K562 (cell line): ENCODE measurements around the gene SLC35E3. TPM values are rescaled to one million over a fixed set of nuclear protein-coding genes. Genes with fewer than 3 reads are reported as not detected.

Experiments used
- ATAC-seq: fragments of 200-7000 bp; cut with Tn5 transposase; 3 replicates; pipeline ENCODE4 v1.9.1; 2020; ENCODE audit warnings: moderate library complexity
- BruUV-seq: library from RNA; stranded (reverse); fragments of 400-500 nt; replicated peaks from 2 replicates; lab custom pipeline; 2021; lab: Mats Ljungman, UMichigan
- CTCF ChIA-PET: fragments of 300-600 bp; formaldehyde crosslinking; extraction: SDS; loops from one replicate; lab custom pipeline; 2021; ENCODE audit warnings: low intra/inter-chr PET ratio; lab: Yijun Ruan, JAX
- POLR2A ChIA-PET: fragments of 300-600, 350-650 bp; sonication (Branson Sonifier 250); formaldehyde crosslinking; extraction: SDS; loops from one replicate; lab custom pipeline; 2021; ENCODE audit warnings: antibody characterized with exemption, inconsistent platforms; lab: Yijun Ruan, JAX
- DNase-seq, 4 experiments: peaks; one replicate each; pipeline versions ENCODE4 v3.0.0 to v3.0.0-alpha.2; 2011 to 2018; ENCODE audit warnings: low spot score in 3 of 4, mixed read lengths in 3 of 4; ENCODE audit errors: extremely low read depth in 1 of 4
- FAIRE-seq: peaks from 2 replicates; lab custom pipeline; 2011; peaks lifted over from hg19 to GRCh38; lab: Jason Lieb, UNC
- H2AFZ ChIP-seq: 2 replicates; pipeline ENCODE4 v1.6.0; 2011; ENCODE audit warnings: low read depth, low read length, control low read depth, inconsistent platforms
- H3K27ac ChIP-seq: fragments of 200-600 bp; 3 replicates; pipeline ENCODE4 v1.8.0; 2011; ENCODE audit warnings: low read depth, mild to moderate bottlenecking, control low read depth, inconsistent platforms, low read length, moderate library complexity, mixed read lengths; ENCODE audit errors: extremely low read depth
- H3K27me3 ChIP-seq, 2 experiments: fragments of 300-600 bp in 1 of 2; 2 replicates in 1 of 2; 3 replicates in 1 of 2; pipeline versions ENCODE4 v1.6.0 to v1.8.0; 2011; ENCODE audit warnings: inconsistent platforms in 2 of 2, low read length in 2 of 2, mild to moderate bottlenecking in 1 of 2, mixed read lengths in 1 of 2, moderate library complexity in 1 of 2; ENCODE audit not compliant: control insufficient read depth in 2 of 2, insufficient read depth in 2 of 2
- H3K36me3 ChIP-seq: fragments of 300-600 bp; 3 replicates; pipeline ENCODE4 v1.8.0; 2011; ENCODE audit warnings: mild to moderate bottlenecking, low read length, inconsistent platforms; ENCODE audit not compliant: control insufficient read depth, insufficient read depth
- H3K4me1 ChIP-seq, 2 experiments: fragments of 200-600 bp in 1 of 2; replicated peaks in 1 of 2; 2 replicates in 1 of 2; 3 replicates in 1 of 2; pipeline versions ENCODE4 v1.5.1 to v1.8.0; 2011; ENCODE audit warnings: inconsistent platforms in 2 of 2, low read length in 2 of 2, mild to moderate bottlenecking in 1 of 2, mixed read lengths in 1 of 2, moderate library complexity in 1 of 2; ENCODE audit not compliant: control insufficient read depth in 2 of 2, insufficient read depth in 2 of 2
- H3K4me2 ChIP-seq: 2 replicates; pipeline ENCODE4 v1.6.1; 2011; ENCODE audit warnings: low read length, control low read depth, inconsistent platforms, mixed read lengths; ENCODE audit not compliant: insufficient read depth
- H3K4me3 ChIP-seq: fragments of 200-600 bp; sonication (generic), shearing (Covaris generic); 2 replicates; pipeline ENCODE4 v1.5.1; 2016; ENCODE audit warnings: control low read depth, inconsistent platforms
- H3K79me2 ChIP-seq: fragments of 200-600 bp; 3 replicates; pipeline ENCODE4 v1.8.0; 2011; ENCODE audit warnings: low read length, inconsistent platforms; ENCODE audit not compliant: control insufficient read depth, insufficient read depth
- H3K9ac ChIP-seq, 2 experiments: 2 replicates each; pipeline versions ENCODE4 v1.6.0 to v1.6.1; 2011; ENCODE audit warnings: low read depth in 2 of 2, low read length in 2 of 2, control low read depth in 1 of 2, inconsistent platforms in 1 of 2, mild to moderate bottlenecking in 1 of 2, mixed read lengths in 1 of 2; ENCODE audit not compliant: insufficient read depth in 1 of 2
- H3K9me1 ChIP-seq: one replicate; pipeline ENCODE4 v1.6.0; 2011; ENCODE audit warnings: inconsistent platforms, mild to moderate bottlenecking, low read length, moderate library complexity; ENCODE audit not compliant: control insufficient read depth, insufficient read depth
- H3K9me3 ChIP-seq: replicated peaks from 2 replicates; pipeline ENCODE4 v1.5.1; 2011; ENCODE audit warnings: low read depth, low read length, inconsistent platforms; ENCODE audit not compliant: control insufficient read depth, insufficient read depth
- H4K20me1 ChIP-seq: replicated peaks from 2 replicates; pipeline ENCODE4 v1.6.1; 2011; ENCODE audit warnings: low read length, inconsistent platforms, mixed read lengths; ENCODE audit not compliant: control insufficient read depth, insufficient read depth
- CEBPG ChIP-seq, 3 experiments: fragments of 200-800 bp in 1 of 3; sonication (Bioruptor generic) in 1 of 3; sonication (generic) in 1 of 3; formaldehyde crosslinking in 1 of 3; IDR thresholded peaks in 2 of 3; conservative IDR thresholded peaks in 1 of 3; 2 replicates each; pipeline versions ENCODE4 v1.6.1 to v1.8.0; 2016 to 2022; ENCODE audit warnings: missing compliant biosample characterization in 2 of 3, missing genetic modification characterization in 2 of 3, mild to moderate bottlenecking in 1 of 3, missing genetic modification reagents in 1 of 3
- ZNF121 ChIP-seq: sonication (generic); formaldehyde crosslinking; conservative IDR thresholded peaks from 2 replicates; pipeline ENCODE4 v1.8.0; 2022; ENCODE audit warnings: missing genetic modification reagents
- ZNF699 ChIP-seq: fragments of 250-450 bp; sonication (Bioruptor Pico); IDR thresholded peaks from 2 replicates; pipeline ENCODE4 v1.8.0; 2021; ENCODE audit warnings: mild to moderate bottlenecking, moderate library complexity; ENCODE audit not compliant: insufficient replicate concordance
- WGBS: fragments of 100-300 bp; shearing (Covaris generic); methylation state at CpG from one replicate; pipeline ENCODE4 v1.1.6; 2016; ENCODE audit warnings: low coverage, mixed read lengths; ENCODE audit not compliant: insufficient coverage; ENCODE audit errors: missing lambda C conversion rate; 5-methylcytosine and 5-hydroxymethylcytosine counted together
- in situ Hi-C: fragments of 300-500 bp; cut with MboI; formaldehyde crosslinking; loops from 4 replicates; pipeline ENCODE4 v1.15.0; 2018; ENCODE audit warnings: inconsistent platforms, mixed read lengths
- intact Hi-C: fragments of 100-400 bp; cut with micrococcal nuclease; formaldehyde crosslinking; loops from 2 replicates; pipeline ENCODE4 v1.14.2; 2022
- polyA plus RNA-seq, 8 experiments: library from polyadenylated mRNA; depleted of rRNA in 4 of 8; stranded (reverse) in 5 of 8; unstranded in 3 of 8; fragments of >200 nt; fragmentation: Nextera tagmentation in 2 of 8; fragmentation: Illumina TruSeq in 1 of 8; extraction: Ambion mirVana in 2 of 8; extraction: Trizol in 1 of 8; gene quantifications; 2 replicates each; pipeline versions ENCODE4 v1.2.1 to v1.2.3, GENCODE V29; 2011 to 2014; ENCODE audit warnings: inconsistent platforms in 1 of 8, missing spikeins in 1 of 8
- total RNA-seq, 7 experiments: library from RNA; depleted of rRNA in 6 of 7; stranded (reverse); fragments of >200 nt in 6 of 7; fragmentation: Illumina TruSeq in 2 of 7; extraction: Trizol in 2 of 7; gene quantifications; 2 replicates each; pipeline versions ENCODE4 v1.2.1 to v1.2.3, GENCODE V29; 2011 to 2021; ENCODE audit warnings: low replicate concordance in 1 of 7
- TF ChIP-seq, protein P1 (sequence below): sonication (generic); formaldehyde crosslinking; IDR thresholded peaks from 2 replicates; pipeline ENCODE4 v1.8.0; 2022; ENCODE audit warnings: missing genetic modification reagents, mild to moderate bottlenecking, borderline replicate concordance
- TF ChIP-seq, protein P2 (sequence below): fragments of 250-450 bp; sonication (Bioruptor Pico); IDR thresholded peaks from 2 replicates; pipeline ENCODE4 v1.5.1; 2021; ENCODE audit warnings: mild to moderate bottlenecking

The SLC35E3 gene
- total and polyA plus RNA-seq, 9 of the 15 experiments (the other 6 are each of a cell fraction or from before 2014, with no cell fraction given), result 1.2 to 5.9 (median 3.8) TPM

DNA sequence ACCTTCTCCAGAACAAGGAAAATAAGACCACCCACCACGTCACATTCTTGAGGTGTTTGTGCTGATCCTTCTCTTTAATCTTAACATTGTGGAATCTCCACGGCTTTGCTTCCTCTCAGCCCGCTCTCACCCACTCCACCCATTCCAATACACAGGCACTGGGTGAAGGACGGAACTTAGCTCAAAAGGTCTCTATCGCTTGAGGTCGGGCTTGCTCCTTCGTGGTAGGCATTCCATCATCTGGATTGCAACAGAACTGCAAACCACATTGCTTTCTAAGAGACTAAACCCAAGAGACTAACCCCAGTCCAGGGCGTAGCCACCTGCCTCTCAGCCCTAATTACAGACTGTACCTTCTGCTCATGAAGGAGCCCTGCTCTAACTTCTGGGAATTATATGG, 38.0 kb downstream of the SLC35E3 start:
- DNase-seq, result no peak
- intact Hi-C loops (no loop called here), in situ Hi-C loops (no loop called here)
- no peaks in the 10 kb centered on the region for H3K36me3 ChIP-seq
- no peak overlapping the region for H3K4me3 ChIP-seq
- peaks cover 4% of the 10 kb centered on the region in 2 experiments; a peak in 4 of 5 replicates for H3K4me1 ChIP-seq
- no peaks in the 10 kb centered on the region for H3K9me3 ChIP-seq
- no peaks in the 10 kb centered on the region for H3K27me3 ChIP-seq
- peak; percentile 38; the same call in 2 of the 3 replicates for ATAC-seq
- WGBS, result 54% methylated on average over 8 of the region's 8 CpGs
- no TSS peak for BruUV-seq
- POLR2A ChIA-PET, result interaction anchor here (0.6 to 1.2 kb wide), 3 partner anchors 14 to 745 kb away, joined by 4 to 5 read pairs (median 5); partner anchors contain the start of gene SLC35E3
- H3K9ac ChIP-seq, result no peak overlapping the region
- CTCF ChIA-PET, result no interaction called here
- H4K20me1 ChIP-seq, result no peaks in the 10 kb centered on the region
- FAIRE-seq, result no peak
- TF ChIP-seq, protein P1, sequence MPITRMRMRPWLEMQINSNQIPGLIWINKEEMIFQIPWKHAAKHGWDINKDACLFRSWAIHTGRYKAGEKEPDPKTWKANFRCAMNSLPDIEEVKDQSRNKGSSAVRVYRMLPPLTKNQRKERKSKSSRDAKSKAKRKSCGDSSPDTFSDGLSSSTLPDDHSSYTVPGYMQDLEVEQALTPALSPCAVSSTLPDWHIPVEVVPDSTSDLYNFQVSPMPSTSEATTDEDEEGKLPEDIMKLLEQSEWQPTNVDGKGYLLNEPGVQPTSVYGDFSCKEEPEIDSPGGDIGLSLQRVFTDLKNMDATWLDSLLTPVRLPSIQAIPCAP (CRISPR knock-in tag), result no peak
- TF ChIP-seq CEBPG (CRISPR knock-in tag; IDR thresholded peaks at IDR 0.05) (0 out of 2 replicates have a peak, but pooled peaks have one; percentile 13), CEBPG (tag; conservative IDR thresholded peaks at IDR 0.05 in 1 of 2, IDR thresholded peaks at IDR 0.05 in 1 of 2) (no peak), ZNF121 (CRISPR knock-in tag) (no peak), ZNF699 (CRISPR knock-in tag) (no peak)
- TF ChIP-seq, protein P2, sequence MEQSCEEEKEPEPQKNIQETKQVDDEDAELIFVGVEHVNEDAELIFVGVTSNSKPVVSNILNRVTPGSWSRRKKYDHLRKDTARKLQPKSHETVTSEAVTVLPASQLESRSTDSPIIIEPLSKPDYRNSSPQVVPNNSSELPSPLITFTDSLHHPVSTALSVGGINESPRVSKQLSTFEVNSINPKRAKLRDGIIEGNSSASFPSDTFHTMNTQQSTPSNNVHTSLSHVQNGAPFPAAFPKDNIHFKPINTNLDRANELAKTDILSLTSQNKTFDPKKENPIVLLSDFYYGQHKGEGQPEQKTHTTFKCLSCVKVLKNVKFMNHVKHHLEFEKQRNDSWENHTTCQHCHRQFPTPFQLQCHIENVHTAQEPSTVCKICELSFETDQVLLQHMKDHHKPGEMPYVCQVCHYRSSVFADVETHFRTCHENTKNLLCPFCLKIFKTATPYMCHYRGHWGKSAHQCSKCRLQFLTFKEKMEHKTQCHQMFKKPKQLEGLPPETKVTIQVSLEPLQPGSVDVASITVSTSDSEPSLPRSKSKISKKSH (CRISPR knock-in tag), result no peak
- H3K9me1 ChIP-seq, result no peaks in the 10 kb centered on the region
- no peak overlapping the region for H3K27ac ChIP-seq
- no peak overlapping the region for H2AFZ ChIP-seq
- H3K4me2 ChIP-seq, result no peak overlapping the region
- H3K79me2 ChIP-seq, result no peaks in the 10 kb centered on the region
